IPS-NIHi7 (cell line): ENCODE results near the gene CKAP4.
A peak's percentile ranks its signal among the peaks of the same experiment; 100 is the strongest.

Experiments used
- DNase-seq: peaks from one replicate; pipeline ENCODE4 v3.0.0; 2012; ENCODE audit warnings: mixed read lengths; ENCODE audit errors: extremely low spot score

CKAP4 gene

GRCh38 chr12:106205208-106206069, 42.4 kb downstream of the CKAP4 start:
- DNase-seq: peak; percentile 21

- no peak for DNase-seq
Observed at GRCh38 chr12:106204312-106204711, 43.5 kb downstream of the CKAP4 start.

- DNase-seq: no peak
Observed at GRCh38 chr12:106197906-106198623, 49.8 kb downstream of the CKAP4 start.

- DNase-seq: no peak
Observed at GRCh38 chr12:106195621-106196027, 52.2 kb downstream of the CKAP4 start.

GRCh38 chr12:106194351-106194750, 53.5 kb downstream of the CKAP4 start:
- no peak for DNase-seq

GRCh38 chr12:106193394-106194215, 54.2 kb downstream of the CKAP4 start:
- no peak for DNase-seq

- no peak for DNase-seq
Observed at GRCh38 chr12:106192659-106193393, 55.0 kb downstream of the CKAP4 start.

GRCh38 chr12:106190581-106190980, 57.2 kb downstream of the CKAP4 start:
- no peak for DNase-seq

GRCh38 chr12:106189341-106189740, 58.5 kb downstream of the CKAP4 start:
- peak; percentile 38 for DNase-seq

GRCh38 chr12:106188256-106188655, 59.6 kb downstream of the CKAP4 start:
- DNase-seq: peak; percentile 20
